GM12873 (cell line): ENCODE measurements around the gene PLEKHG4B.

Experiments
- TF ChIP-seq, protein P1 (sequence below): IDR thresholded peaks from 2 replicates; pipeline ENCODE4 v1.5.1; 2012; ENCODE audit warnings: low read depth, mild to moderate bottlenecking, moderate library complexity, low read length, control low read depth; ENCODE audit not compliant: insufficient read depth; ENCODE audit errors: missing control alignments

PLEKHG4B gene

DNA sequence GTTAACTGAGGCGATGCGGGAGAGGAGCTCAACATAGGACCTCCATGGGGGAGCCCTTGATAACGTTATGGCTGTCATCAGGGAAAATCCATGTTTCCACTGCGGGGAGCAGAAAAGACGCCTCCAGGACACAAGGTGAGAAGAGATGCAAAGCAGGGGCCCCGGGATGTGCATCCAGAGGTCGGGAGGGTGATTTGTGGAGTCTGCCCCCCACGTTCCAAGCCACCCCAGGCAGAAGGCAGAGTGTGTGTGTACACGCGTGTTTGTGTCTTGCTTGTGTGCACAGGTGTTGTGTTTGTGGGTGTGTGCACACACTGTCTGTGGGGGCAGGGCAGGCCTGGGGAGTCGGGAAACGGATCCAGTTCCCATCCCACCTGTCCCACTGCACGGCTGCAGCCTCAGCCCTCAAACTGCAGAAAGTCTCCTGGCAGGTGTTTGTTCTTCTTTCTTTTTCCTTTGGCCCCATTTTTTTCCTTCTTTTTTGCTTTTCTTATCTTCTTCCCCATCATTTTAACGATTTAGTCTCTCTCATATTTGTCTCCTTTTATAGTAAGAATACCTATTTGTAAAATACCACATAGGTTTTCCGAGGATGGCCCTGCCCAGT lies 17.4 kb upstream of the PLEKHG4B start:
- TF ChIP-seq, protein P1, sequence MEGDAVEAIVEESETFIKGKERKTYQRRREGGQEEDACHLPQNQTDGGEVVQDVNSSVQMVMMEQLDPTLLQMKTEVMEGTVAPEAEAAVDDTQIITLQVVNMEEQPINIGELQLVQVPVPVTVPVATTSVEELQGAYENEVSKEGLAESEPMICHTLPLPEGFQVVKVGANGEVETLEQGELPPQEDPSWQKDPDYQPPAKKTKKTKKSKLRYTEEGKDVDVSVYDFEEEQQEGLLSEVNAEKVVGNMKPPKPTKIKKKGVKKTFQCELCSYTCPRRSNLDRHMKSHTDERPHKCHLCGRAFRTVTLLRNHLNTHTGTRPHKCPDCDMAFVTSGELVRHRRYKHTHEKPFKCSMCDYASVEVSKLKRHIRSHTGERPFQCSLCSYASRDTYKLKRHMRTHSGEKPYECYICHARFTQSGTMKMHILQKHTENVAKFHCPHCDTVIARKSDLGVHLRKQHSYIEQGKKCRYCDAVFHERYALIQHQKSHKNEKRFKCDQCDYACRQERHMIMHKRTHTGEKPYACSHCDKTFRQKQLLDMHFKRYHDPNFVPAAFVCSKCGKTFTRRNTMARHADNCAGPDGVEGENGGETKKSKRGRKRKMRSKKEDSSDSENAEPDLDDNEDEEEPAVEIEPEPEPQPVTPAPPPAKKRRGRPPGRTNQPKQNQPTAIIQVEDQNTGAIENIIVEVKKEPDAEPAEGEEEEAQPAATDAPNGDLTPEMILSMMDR, result no peak

- TF ChIP-seq, protein P1, result no peak
These were observed 16.3 kb upstream of the PLEKHG4B start for GRCh38 chr5:75331-76320.

- TF ChIP-seq, protein P1, result no peak
These were observed 15.4 kb upstream of the PLEKHG4B start for GRCh38 chr5:76358-77169.

DNA sequence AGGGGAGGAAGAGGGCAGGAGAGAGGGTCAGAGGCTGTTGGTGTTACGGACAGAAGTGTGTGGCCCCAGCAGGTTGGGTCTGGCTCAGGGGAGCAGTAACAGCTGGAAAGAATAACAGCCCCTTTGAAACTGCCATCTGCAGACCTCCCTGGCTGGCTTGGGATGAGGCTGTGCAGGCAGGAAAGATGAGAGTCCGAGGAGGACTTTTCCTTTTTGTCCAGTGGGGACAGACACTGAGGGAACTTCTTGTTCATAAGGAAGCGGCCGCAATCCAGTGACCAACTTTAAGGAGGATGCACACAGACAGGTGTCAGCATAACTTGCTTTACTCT lies 14.8 kb upstream of the PLEKHG4B start:
- TF ChIP-seq, protein P1, result no peak

- TF ChIP-seq, protein P1, result no peak
These were observed 14.4 kb upstream of the PLEKHG4B start for GRCh38 chr5:77546-77945.

DNA sequence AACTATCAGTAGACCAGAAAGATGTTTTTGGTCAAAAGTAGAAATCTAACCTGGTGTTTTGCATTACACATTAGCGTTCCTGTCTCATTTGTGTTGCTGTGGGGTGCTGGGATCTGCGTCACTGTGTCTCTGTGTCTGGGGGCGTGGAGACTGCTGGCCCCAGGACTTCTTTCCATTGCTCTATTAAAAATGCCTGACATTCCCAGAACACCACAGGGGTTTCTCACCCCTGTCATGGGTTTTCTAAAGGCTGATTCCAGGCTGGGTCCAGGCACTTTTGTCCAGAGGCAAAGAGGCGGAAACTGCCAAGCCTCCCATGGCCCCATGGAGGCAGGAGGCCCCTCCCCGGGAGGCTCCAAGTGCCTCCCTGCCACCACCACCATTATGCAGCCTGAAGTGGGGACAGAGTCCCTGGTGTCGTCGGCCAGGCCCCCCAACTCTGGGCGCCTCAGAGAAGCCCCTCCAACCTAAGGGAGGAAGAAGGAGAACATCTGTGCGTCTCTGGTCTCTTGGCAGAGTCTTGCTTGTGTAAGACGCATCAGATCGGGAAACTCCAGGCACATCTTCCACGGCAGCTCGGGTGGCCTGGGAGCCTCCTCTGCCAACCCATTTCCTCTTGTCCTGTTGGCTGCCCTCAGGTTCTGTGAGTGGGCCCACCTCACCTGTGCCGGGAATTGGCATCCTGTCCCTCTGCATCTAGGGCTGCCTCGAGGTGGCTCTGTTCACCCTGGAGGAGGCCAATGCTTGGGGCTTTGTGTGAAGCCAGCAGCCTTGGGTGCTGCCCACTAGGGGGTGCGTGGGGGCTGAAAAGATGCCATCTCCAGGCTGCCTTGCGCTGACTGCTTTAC lies 13.8 kb upstream of the PLEKHG4B start:
- TF ChIP-seq, protein P1, result peak; percentile 66
